Measurements from ENCODE around the gene PCDHGB7. TPM values are rescaled to one million over a fixed set of nuclear protein-coding genes. Genes with fewer than 3 reads are reported as not detected.
"Not testable (repeated sequence)": the region's sequence is repeated elsewhere in the genome, so short reads cannot be mapped to it uniquely, and the experiment has no call there.

PCDHGB7 gene
- polyA plus RNA-seq, 1 donor from 2014 or later: 5.1 TPM

DNA sequence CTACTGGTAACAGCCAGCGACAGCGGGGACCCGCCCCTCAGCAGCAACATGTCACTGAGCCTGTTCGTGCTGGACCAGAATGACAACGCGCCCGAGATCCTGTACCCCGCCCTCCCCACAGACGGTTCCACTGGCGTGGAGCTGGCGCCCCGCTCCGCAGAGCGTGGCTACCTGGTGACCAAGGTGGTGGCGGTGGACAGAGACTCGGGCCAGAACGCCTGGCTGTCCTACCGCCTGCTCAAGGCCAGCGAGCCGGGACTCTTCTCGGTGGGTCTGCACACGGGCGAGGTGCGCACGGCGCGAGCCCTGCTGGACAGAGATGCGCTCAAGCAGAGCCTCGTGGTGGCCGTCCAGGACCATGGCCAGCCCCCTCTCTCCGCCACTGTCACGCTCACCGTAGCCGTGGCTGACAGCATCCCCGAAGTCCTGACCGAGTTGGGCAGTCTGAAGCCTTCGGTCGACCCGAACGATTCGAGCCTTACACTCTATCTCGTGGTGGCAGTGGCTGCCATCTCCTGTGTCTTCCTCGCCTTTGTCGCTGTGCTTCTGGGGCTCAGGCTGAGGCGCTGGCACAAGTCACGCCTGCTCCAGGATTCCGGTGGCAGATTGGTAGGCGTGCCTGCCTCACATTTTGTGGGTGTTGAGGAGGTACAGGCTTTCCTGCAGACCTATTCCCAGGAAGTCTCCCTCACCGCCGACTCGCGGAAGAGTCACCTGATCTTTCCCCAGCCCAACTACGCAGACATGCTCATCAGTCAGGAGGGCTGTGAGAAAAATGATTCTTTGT is 22.9 kb upstream of the PCDHGB7 start:
- H3F3A ChIP-seq (ENCODE audit: insufficient read depth, low read length, poor library complexity, severe bottlenecking); H3K9me2 ChIP-seq (ENCODE audit: insufficient read depth, low read length); H4K20me1 ChIP-seq (ENCODE audit: insufficient read depth); H2AFZ ChIP-seq (ENCODE audit: low read depth, low read length); H3K9ac ChIP-seq (ENCODE audit: low read length); H3K27ac ChIP-seq (ENCODE audit: low read length); H3K36me3 ChIP-seq (ENCODE audit: insufficient read depth, low read length); H3K27me3 ChIP-seq (ENCODE audit: insufficient read depth, low read depth, low read length); H3K4me3 ChIP-seq (ENCODE audit: low read length); H3K4me2 ChIP-seq (ENCODE audit: low read length); H3K79me2 ChIP-seq (replicated peaks; ENCODE audit: insufficient read depth, low read length): not testable (repeated sequence)
- H3K9me3 ChIP-seq (ENCODE audit: low read length): peaks cover 53% of the 10 kb centered on the region

GRCh38 chr5:141397756-141398551 is 19.5 kb upstream of the PCDHGB7 start, which contains the start of gene PCDHGB5:
PCDHGB5 (plus strand) TSS chr5:141397947; CDS start chr5:141398128, 181 bp downstream.
- not testable (repeated sequence) for H2AFZ ChIP-seq (ENCODE audit: low read depth, low read length); H3K4me3 ChIP-seq (ENCODE audit: low read length); H3K79me2 ChIP-seq (replicated peaks; ENCODE audit: insufficient read depth, low read length); H3K27ac ChIP-seq (ENCODE audit: low read length); H3F3A ChIP-seq (ENCODE audit: insufficient read depth, low read length, poor library complexity, severe bottlenecking); H4K20me1 ChIP-seq (ENCODE audit: insufficient read depth); H3K9ac ChIP-seq (ENCODE audit: low read length); H3K4me2 ChIP-seq (ENCODE audit: low read length); H3K9me2 ChIP-seq (ENCODE audit: insufficient read depth, low read length); H3K36me3 ChIP-seq (ENCODE audit: insufficient read depth, low read length); H3K27me3 ChIP-seq (ENCODE audit: insufficient read depth, low read depth, low read length)
- H3K9me3 ChIP-seq (ENCODE audit: low read length): peaks cover 55% of the 10 kb centered on the region

DNA sequence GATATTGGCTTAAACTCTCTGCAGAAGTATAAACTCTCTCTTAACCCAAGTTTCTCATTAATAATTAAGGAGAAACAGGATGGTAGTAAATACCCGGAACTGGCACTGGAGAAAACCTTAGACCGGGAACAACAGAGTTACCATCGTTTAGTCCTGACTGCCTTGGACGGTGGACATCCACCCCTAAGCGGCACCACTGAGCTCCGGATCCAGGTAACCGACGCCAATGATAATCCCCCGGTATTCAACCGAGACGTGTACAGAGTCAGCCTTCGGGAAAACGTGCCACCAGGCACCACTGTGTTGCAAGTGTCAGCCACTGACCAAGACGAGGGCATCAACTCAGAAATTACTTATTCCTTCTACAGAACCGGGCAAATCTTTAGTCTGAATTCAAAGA is 18.9 kb upstream of the PCDHGB7 start:
- H3K27ac ChIP-seq (ENCODE audit: low read length): no peak overlapping the region
- H3K4me2 ChIP-seq (ENCODE audit: low read length): no peak overlapping the region
- no peaks in the 10 kb centered on the region for H3K9me2 ChIP-seq (ENCODE audit: insufficient read depth, low read length)
- H2AFZ ChIP-seq (ENCODE audit: low read depth, low read length): no peak overlapping the region
- H4K20me1 ChIP-seq (ENCODE audit: insufficient read depth): no peaks in the 10 kb centered on the region
- H3K27me3 ChIP-seq (ENCODE audit: insufficient read depth, low read depth, low read length): no peaks in the 10 kb centered on the region
- no peak overlapping the region for H3K4me3 ChIP-seq (ENCODE audit: low read length)
- no peak overlapping the region for H3K9ac ChIP-seq (ENCODE audit: low read length)
- H3K9me3 ChIP-seq (ENCODE audit: low read length): peaks cover 56% of the 10 kb centered on the region
- peaks cover 7% of the 10 kb centered on the region for H3K36me3 ChIP-seq (ENCODE audit: insufficient read depth, low read length)
- TF ChIP-seq REST (IDR thresholded peaks at IDR 0.05; ENCODE audit: borderline replicate concordance) (no peak), SMC3 (conservative IDR thresholded peaks at IDR 0.05; ENCODE audit: poor library complexity) (no peak), TAF1 (IDR thresholded peaks at IDR 0.05; ENCODE audit: low read depth) (no peak), EP300 (conservative IDR thresholded peaks at IDR 0.05; ENCODE audit: poor library complexity, severe bottlenecking) (no peak), MXI1 (conservative IDR thresholded peaks at IDR 0.05; ENCODE audit: poor library complexity, severe bottlenecking) (no peak), RAD21 (conservative IDR thresholded peaks at IDR 0.05) (no peak), EZH2 (IDR thresholded peaks at IDR 0.05; ENCODE audit: borderline replicate concordance, insufficient read depth, low read length, poor library complexity, severe bottlenecking) (no peak), CTCF (IDR thresholded peaks at IDR 0.05; ENCODE audit: poor library complexity, severe bottlenecking) (no peak)
- H3K79me2 ChIP-seq (replicated peaks; ENCODE audit: insufficient read depth, low read length): no peaks in the 10 kb centered on the region
- H3F3A ChIP-seq (ENCODE audit: insufficient read depth, low read length, poor library complexity, severe bottlenecking): no peaks in the 10 kb centered on the region

Data from neural cell (in vitro differentiated cells).